HFF-Myc (cell line): ENCODE measurements around the gene FTCD.

Experiments used
- DNase-seq: peaks from one replicate; pipeline ENCODE4 v3.0.0-alpha.2; 2011; ENCODE audit warnings: low read depth; ENCODE audit errors: extremely low read depth
- H3K4me3 ChIP-seq: replicated peaks from 2 replicates; pipeline ENCODE4 v1.5.1; 2011; ENCODE audit warnings: low read depth, mild to moderate bottlenecking, control low read depth, low read length
- CTCF ChIP-seq: IDR thresholded peaks from 2 replicates; pipeline ENCODE4 v1.5.1; 2012; ENCODE audit warnings: mild to moderate bottlenecking, low read depth, low read length, control low read depth; ENCODE audit errors: missing control alignments

The FTCD gene

GRCh38 chr21:46146856-46147255 lies 8.5 kb downstream of the FTCD start:
- DNase-seq, result no peak
- H3K4me3 ChIP-seq, result no peak overlapping the region
- no peak for TF ChIP-seq CTCF

- no peak for TF ChIP-seq CTCF
- H3K4me3 ChIP-seq, result no peak overlapping the region
- no peak for DNase-seq
Observed at GRCh38 chr21:46145840-46146691, 9.3 kb downstream of the FTCD start.

- no peak for TF ChIP-seq CTCF
- H3K4me3 ChIP-seq, result no peak overlapping the region
- DNase-seq, result no peak
Observed at GRCh38 chr21:46145159-46145839, 10.1 kb downstream of the FTCD start.

GRCh38 chr21:46144464-46145070 lies 10.8 kb downstream of the FTCD start:
- H3K4me3 ChIP-seq, result no peak overlapping the region
- no peak for DNase-seq
- TF ChIP-seq CTCF, result no peak

GRCh38 chr21:46142582-46143473 lies 12.6 kb downstream of the FTCD start:
- H3K4me3 ChIP-seq, result no peak overlapping the region
- no peak for DNase-seq
- no peak for TF ChIP-seq CTCF
